GM13977 (cell line): ENCODE results near the gene USP35.

Experiments used
- DNase-seq: peaks from one replicate; pipeline ENCODE4 v3.0.0; 2012; ENCODE audit warnings: low spot score
- CTCF ChIP-seq: IDR thresholded peaks from 2 replicates; pipeline ENCODE4 v1.5.1; 2012; ENCODE audit warnings: mild to moderate bottlenecking, control low read depth; ENCODE audit not compliant: insufficient read depth; ENCODE audit errors: extremely low read depth, missing control alignments
- in situ Hi-C: fragments of 300-500 bp; cut with MboI; formaldehyde crosslinking; loops from one replicate; pipeline ENCODE4 v1.12.0; 2022; ENCODE audit warnings: low sequenced_read_pairs, low pct_unique_long_range_greater_than_20kb, mixed read lengths, inconsistent platforms; ENCODE audit not compliant: unreplicated experiment

Gene USP35

GRCh38 chr11:78261828-78262227 lies 73.1 kb downstream of the USP35 start:
- in situ Hi-C loops = no loop called here
- no peak for TF ChIP-seq CTCF
- no peak for DNase-seq

GRCh38 chr11:78262238-78262637 lies 73.5 kb downstream of the USP35 start:
- TF ChIP-seq CTCF = no peak
- in situ Hi-C loops = no loop called here
- DNase-seq = no peak

GRCh38 chr11:78262691-78263090 lies 74.0 kb downstream of the USP35 start:
- no peak for TF ChIP-seq CTCF
- in situ Hi-C loops = no loop called here
- DNase-seq = no peak
